Osteoblast (primary cell): ENCODE measurements around the gene CNTNAP5. TPM values are rescaled to one million over a fixed set of nuclear protein-coding genes. Genes with fewer than 3 reads are reported as not detected.
A peak's percentile ranks its signal among the peaks of the same experiment; 100 is the strongest.

Experiments
- DNase-seq: peaks from one replicate; pipeline ENCODE4 v3.0.0; 2011; ENCODE audit warnings: low spot score, mixed read lengths; ENCODE audit not compliant: insufficient read length; ENCODE audit errors: missing footprints
- H2AFZ ChIP-seq: 2 replicates; pipeline ENCODE4 v1.6.0; 2011; ENCODE audit warnings: mild to moderate bottlenecking, low read length
- H3K27ac ChIP-seq: 2 replicates; pipeline ENCODE4 v1.5.1; 2011; ENCODE audit warnings: mild to moderate bottlenecking, low read depth, low read length, moderate library complexity
- H3K27me3 ChIP-seq: 2 replicates; pipeline ENCODE4 v1.6.0; 2012; ENCODE audit warnings: mild to moderate bottlenecking, control low read depth, inconsistent platforms, low read length, moderate library complexity; ENCODE audit not compliant: insufficient read depth
- H3K36me3 ChIP-seq: 2 replicates; pipeline ENCODE4 v1.5.1; 2011; ENCODE audit warnings: mild to moderate bottlenecking, low read length, control low read depth, moderate library complexity; ENCODE audit not compliant: insufficient read depth
- H3K4me1 ChIP-seq: 2 replicates; pipeline ENCODE4 v1.5.1; 2011; ENCODE audit warnings: mild to moderate bottlenecking, low read length, control low read depth, moderate library complexity; ENCODE audit not compliant: insufficient read depth
- H3K4me2 ChIP-seq: 2 replicates; pipeline ENCODE4 v1.6.0; 2011; ENCODE audit warnings: mild to moderate bottlenecking, low read length; ENCODE audit not compliant: insufficient read depth
- H3K4me3 ChIP-seq: fragments of 200-600 bp; sonication (generic); 3 replicates; pipeline ENCODE4 v1.5.1; 2012; ENCODE audit warnings: mild to moderate bottlenecking, low read length, inconsistent platforms; ENCODE audit not compliant: insufficient read depth
- H3K79me2 ChIP-seq: 2 replicates; pipeline ENCODE4 v1.6.0; 2012; ENCODE audit warnings: mild to moderate bottlenecking, low read length, control low read depth, inconsistent platforms; ENCODE audit not compliant: insufficient read depth
- H3K9me3 ChIP-seq: 2 replicates; pipeline ENCODE4 v1.5.1; 2011; ENCODE audit warnings: low read depth, low read length, control low read depth
- H4K20me1 ChIP-seq: 2 replicates; pipeline ENCODE4 v1.6.0; 2012; ENCODE audit warnings: mild to moderate bottlenecking, low read length, control low read depth; ENCODE audit not compliant: insufficient read depth
- CTCF ChIP-seq: IDR thresholded peaks from 2 replicates; pipeline ENCODE4 v1.5.1; 2011; ENCODE audit warnings: mild to moderate bottlenecking, low read depth, low read length, moderate library complexity; ENCODE audit errors: extremely low read depth
- total RNA-seq: library from RNA; depleted of rRNA; stranded (reverse); fragments of >200 nt; gene quantifications from 2 replicates; pipeline ENCODE4 v1.2.3, GENCODE V29; 2012

CNTNAP5 gene
- total RNA-seq, 1 donor = not detected

GRCh38 chr2:124315221-124315880 is 290.3 kb downstream of the CNTNAP5 start:
- no peaks in the 10 kb centered on the region for H3K36me3 ChIP-seq
- DNase-seq = no peak
- no peaks in the 10 kb centered on the region for H3K79me2 ChIP-seq
- no peaks in the 10 kb centered on the region for H4K20me1 ChIP-seq
- H3K27me3 ChIP-seq = no peaks in the 10 kb centered on the region
- H2AFZ ChIP-seq = no peak overlapping the region
- H3K4me3 ChIP-seq = no peak overlapping the region
- H3K4me1 ChIP-seq = no peaks in the 10 kb centered on the region
- no peak overlapping the region for H3K27ac ChIP-seq
- no peak for TF ChIP-seq CTCF
- no peaks in the 10 kb centered on the region for H3K9me3 ChIP-seq
- H3K4me2 ChIP-seq = no peak overlapping the region

GRCh38 chr2:124316133-124316532 is 291.0 kb downstream of the CNTNAP5 start:
- Histone ChIP-seq H3K4me3 (no peak overlapping the region), H2AFZ (no peak overlapping the region), H3K27ac (no peak overlapping the region), H3K27me3 (no peaks in the 10 kb centered on the region), H3K79me2 (no peaks in the 10 kb centered on the region), H3K4me2 (no peak overlapping the region), H3K9me3 (no peaks in the 10 kb centered on the region), H3K36me3 (no peaks in the 10 kb centered on the region), H3K4me1 (no peaks in the 10 kb centered on the region), H4K20me1 (no peaks in the 10 kb centered on the region)
- no peak for DNase-seq
- TF ChIP-seq CTCF = no peak

GRCh38 chr2:124316881-124317605 is 292.0 kb downstream of the CNTNAP5 start:
- TF ChIP-seq CTCF = no peak
- H2AFZ ChIP-seq = no peak overlapping the region
- H3K4me3 ChIP-seq = no peak overlapping the region
- H3K4me1 ChIP-seq = no peaks in the 10 kb centered on the region
- H3K27ac ChIP-seq = no peak overlapping the region
- H3K79me2 ChIP-seq = no peaks in the 10 kb centered on the region
- no peak overlapping the region for H3K4me2 ChIP-seq
- no peak for DNase-seq
- no peaks in the 10 kb centered on the region for H3K9me3 ChIP-seq
- H3K36me3 ChIP-seq = no peaks in the 10 kb centered on the region
- H3K27me3 ChIP-seq = no peaks in the 10 kb centered on the region
- H4K20me1 ChIP-seq = no peaks in the 10 kb centered on the region

GRCh38 chr2:124317628-124318027 is 292.5 kb downstream of the CNTNAP5 start:
- TF ChIP-seq CTCF = no peak
- no peaks in the 10 kb centered on the region for H3K9me3 ChIP-seq
- H2AFZ ChIP-seq = no peak overlapping the region
- H3K27ac ChIP-seq = no peak overlapping the region
- no peaks in the 10 kb centered on the region for H4K20me1 ChIP-seq
- no peaks in the 10 kb centered on the region for H3K27me3 ChIP-seq
- H3K4me3 ChIP-seq = no peak overlapping the region
- no peaks in the 10 kb centered on the region for H3K4me1 ChIP-seq
- peak; percentile 61 for DNase-seq
- H3K4me2 ChIP-seq = no peak overlapping the region
- H3K36me3 ChIP-seq = no peaks in the 10 kb centered on the region
- no peaks in the 10 kb centered on the region for H3K79me2 ChIP-seq
